AG04449 (cell line): Measurements from ENCODE around the gene MAP3K5.

ENCODE experiments used
- CTCF ChIA-PET: fragments of 350-600 bp; formaldehyde crosslinking; extraction: SDS; loops from one replicate; lab custom pipeline; 2021; ENCODE audit warnings: antibody characterized with exemption; lab: Yijun Ruan, JAX
- POLR2A ChIA-PET: fragments of 400-600, 350-600 bp; formaldehyde crosslinking; extraction: SDS; loops from one replicate; lab custom pipeline; 2020; ENCODE audit warnings: antibody characterized with exemption, inconsistent platforms; lab: Yijun Ruan, JAX
- DNase-seq: peaks from one replicate; pipeline ENCODE4 v3.0.0-alpha.2; 2010; ENCODE audit warnings: low read depth, low spot score
- H3K4me3 ChIP-seq: 2 replicates; pipeline ENCODE4 v1.5.1; 2011; ENCODE audit warnings: low read depth, mild to moderate bottlenecking, control low read depth, low read length
- CTCF ChIP-seq: IDR thresholded peaks from one replicate; pipeline ENCODE4 v1.5.1; 2011; ENCODE audit warnings: mild to moderate bottlenecking, moderate library complexity, low read length, control low read depth, inconsistent platforms; ENCODE audit not compliant: insufficient read depth; ENCODE audit errors: missing control alignments

MAP3K5 gene

GRCh38 chr6:136549300-136550044, 242.8 kb downstream of the MAP3K5 start:
- no peak for DNase-seq
- POLR2A ChIA-PET = no interaction called here
- CTCF ChIA-PET = interaction anchor here (0.6 to 3.1 kb wide), 12 partner anchors 8 to 280 kb away, joined by 3 to 13 read pairs (median 4); partner anchors contain the start of gene MAP3K5
- H3K4me3 ChIP-seq = peak overlapping the region; percentile 66
- no peak for TF ChIP-seq CTCF

GRCh38 chr6:136548582-136549299, 243.5 kb downstream of the MAP3K5 start:
- TF ChIP-seq CTCF = no peak
- no peak for DNase-seq
- ChIA-PET POLR2A (no interaction called here), CTCF (interaction anchor here (1.2 to 3.1 kb wide), 4 partner anchors 9 to 261 kb away, joined by 3 to 13 read pairs (median 6); partner anchors contain the start of gene MAP3K5)
- no peak overlapping the region for H3K4me3 ChIP-seq

- DNase-seq = no peak
- ChIA-PET CTCF (interaction anchor here (1.1 to 2.2 kb wide), 8 partner anchors 14 to 244 kb away, joined by 3 to 11 read pairs (median 6); partner anchors contain the start of gene MAP3K5), POLR2A (no interaction called here)
- H3K4me3 ChIP-seq = no peak overlapping the region
- no peak for TF ChIP-seq CTCF
Observed at GRCh38 chr6:136547871-136548270, 244.4 kb downstream of the MAP3K5 start.

GRCh38 chr6:136547336-136547735, 244.9 kb downstream of the MAP3K5 start:
- no peak overlapping the region for H3K4me3 ChIP-seq
- ChIA-PET CTCF (interaction anchor here (1.1 to 2.2 kb wide), 12 partner anchors 8 to 270 kb away, joined by 3 to 11 read pairs (median 6); partner anchors contain the start of gene MAP3K5), POLR2A (no interaction called here)
- no peak for DNase-seq
- TF ChIP-seq CTCF = peak; percentile 53

GRCh38 chr6:136546331-136546730, 245.9 kb downstream of the MAP3K5 start:
- no peak for DNase-seq
- no peak for TF ChIP-seq CTCF
- no peak overlapping the region for H3K4me3 ChIP-seq
- POLR2A ChIA-PET = no interaction called here
- CTCF ChIA-PET = interaction anchor here (1.3 to 2.2 kb wide), 8 partner anchors 9 to 269 kb away, joined by 3 to 11 read pairs (median 6); partner anchors contain the start of gene MAP3K5

- DNase-seq = no peak
- ChIA-PET CTCF (interaction anchor here (0.8 to 1.8 kb wide), 2 partner anchors 18 to 226 kb away, joined by 3 to 5 read pairs; no protein-coding TSS in a partner anchor), POLR2A (no interaction called here)
- TF ChIP-seq CTCF = no peak
- H3K4me3 ChIP-seq = no peak overlapping the region
Observed at GRCh38 chr6:136544326-136544725, 248.0 kb downstream of the MAP3K5 start.
